GM19468 (cell line): Measurements from ENCODE around the gene NARF.

Experiments used
- ATAC-seq: cut with Tn5 transposase; IDR thresholded peaks from one replicate; pipeline ENCODE4 v1.9.1; 2021; ENCODE audit warnings: mild to moderate bottlenecking, moderate library complexity, moderate number of reproducible peaks; ENCODE audit not compliant: unreplicated experiment; ENCODE audit errors: extremely low read depth

Gene NARF

DNA sequence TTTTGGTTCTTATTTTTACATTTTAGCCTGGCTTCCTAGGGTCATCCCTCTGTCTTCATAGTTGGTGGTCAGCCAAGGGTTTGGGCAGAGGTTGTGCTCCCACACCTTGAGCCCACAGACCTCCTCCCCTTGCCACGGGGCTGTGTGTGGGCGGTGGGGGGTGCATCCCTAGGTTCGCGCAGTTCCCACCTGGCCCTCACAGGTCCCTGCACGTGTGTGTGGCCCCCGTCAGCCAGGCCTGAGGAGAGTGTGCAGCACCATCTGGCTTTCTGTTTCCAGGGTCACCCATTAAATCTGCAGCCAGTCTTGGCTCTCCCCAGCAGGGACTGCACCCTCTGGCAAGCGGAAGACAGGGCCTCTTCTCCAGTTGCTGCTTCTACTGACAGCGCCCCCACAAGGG lies 26.5 kb upstream of the NARF start:
- ATAC-seq = no peak

DNA sequence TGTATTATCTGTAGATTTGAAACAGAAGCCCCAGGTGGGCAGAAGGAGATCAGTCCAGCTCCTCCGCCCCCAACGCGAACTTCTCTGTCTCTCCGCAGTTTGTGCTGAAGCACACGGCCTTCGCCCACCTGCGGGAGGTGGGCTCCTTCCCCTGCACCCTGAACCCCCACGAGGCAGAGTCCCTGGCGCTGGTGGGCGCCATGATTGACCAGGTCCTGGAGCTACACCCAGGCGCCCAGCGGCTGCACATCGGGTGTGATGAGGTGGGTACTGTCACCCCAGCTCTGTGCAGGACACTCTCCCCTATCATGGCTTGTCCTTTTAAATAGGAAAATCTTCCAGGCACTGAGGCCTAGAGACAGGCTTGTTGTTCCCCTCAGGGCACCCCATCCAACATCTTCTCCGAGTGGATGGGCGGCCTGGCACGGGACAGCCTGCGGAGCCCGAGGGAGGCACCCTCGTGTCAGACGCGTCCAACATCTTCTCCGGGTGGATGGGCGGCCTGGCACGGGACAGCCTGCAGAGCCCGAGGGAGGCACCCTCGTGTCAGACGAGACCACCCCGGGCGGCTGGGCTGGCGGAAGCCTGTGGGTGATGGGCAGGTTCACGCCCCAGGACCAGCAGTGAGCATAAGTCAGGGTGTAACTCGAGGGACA lies 24.9 kb upstream of the NARF start:
- no peak for ATAC-seq

DNA sequence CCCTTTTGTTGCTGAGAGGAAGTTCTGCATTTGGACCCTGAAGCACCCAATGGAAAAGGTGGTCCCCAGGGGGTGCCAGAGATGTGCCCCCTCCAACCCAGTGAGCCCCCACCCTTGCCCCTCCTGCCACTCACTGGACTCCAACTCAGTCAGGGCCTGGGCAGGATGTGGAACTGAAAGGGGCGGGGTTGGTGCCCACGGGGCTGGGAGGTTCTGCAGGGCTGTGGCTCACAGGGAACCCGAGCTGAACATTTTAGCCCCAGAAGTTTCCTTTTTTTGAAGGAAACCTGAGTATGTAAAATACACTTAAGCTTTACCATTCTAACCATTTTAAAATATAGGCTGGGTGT lies 24.4 kb upstream of the NARF start:
- ATAC-seq = no peak

DNA sequence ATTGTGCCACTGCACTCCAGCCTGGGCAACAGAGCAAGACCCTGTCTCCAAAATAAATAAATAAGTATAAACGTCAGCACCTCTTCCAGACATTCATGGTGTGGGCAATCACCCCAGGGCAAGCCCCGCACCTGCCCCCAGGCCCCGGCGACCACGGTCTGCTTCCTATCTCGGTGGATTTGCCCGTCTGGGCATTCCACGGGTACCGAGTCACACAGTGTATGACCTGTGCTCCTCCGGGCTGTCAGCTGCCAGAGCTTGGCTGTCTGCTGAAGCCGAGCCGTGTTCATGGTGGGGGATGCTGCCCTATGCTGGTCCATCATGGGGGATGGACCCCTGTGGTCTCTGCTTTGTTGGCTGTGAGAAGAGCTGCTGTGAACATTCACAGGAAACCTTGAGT lies 23.4 kb upstream of the NARF start:
- no peak for ATAC-seq

DNA sequence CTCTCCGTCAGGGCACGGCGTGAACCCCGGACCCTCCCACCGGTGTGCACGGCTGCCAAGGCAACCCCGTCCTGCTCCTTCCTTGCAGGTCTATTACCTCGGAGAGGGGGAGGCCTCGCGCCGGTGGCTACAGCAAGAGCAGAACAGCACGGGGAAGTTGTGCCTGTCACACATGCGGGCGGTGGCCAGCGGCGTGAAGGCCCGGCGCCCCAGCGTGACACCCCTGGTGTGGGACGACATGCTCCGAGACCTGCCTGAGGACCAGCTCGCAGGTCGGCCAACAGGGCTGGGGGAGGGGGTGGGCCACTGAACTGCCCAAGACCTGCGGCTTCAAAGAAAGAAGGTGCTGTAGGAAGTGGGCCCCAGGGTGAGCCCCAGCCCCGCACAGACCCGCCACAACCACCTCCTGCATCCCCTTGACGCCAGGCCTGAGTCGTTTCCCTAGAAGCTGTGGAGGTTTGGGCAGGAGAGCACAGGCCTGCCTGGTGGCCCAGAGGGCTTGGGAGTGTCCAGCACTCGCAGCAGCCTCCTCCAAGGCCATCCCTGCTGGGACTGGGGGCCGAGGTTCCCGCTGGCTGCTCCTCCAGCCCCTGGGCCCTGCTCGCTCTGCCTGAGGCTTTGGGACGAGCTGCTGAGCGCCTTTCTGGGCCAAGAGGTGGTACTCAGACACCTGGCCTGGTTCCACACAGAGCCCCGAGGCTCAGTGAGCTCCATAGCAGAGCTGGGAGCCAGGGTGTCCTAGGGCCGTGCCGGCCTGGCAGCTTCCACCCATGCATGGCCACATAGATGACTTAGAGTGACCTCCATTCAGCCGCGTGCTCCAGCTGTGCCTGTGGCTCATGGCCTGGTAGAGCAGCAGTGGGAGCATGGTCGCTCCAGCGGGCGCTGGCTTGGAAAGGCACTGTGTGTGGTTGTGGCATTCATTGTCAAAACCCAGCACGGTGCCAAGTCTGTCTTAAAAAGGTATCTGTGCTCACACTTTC lies 22.6 kb upstream of the NARF start:
- no peak for ATAC-seq

DNA sequence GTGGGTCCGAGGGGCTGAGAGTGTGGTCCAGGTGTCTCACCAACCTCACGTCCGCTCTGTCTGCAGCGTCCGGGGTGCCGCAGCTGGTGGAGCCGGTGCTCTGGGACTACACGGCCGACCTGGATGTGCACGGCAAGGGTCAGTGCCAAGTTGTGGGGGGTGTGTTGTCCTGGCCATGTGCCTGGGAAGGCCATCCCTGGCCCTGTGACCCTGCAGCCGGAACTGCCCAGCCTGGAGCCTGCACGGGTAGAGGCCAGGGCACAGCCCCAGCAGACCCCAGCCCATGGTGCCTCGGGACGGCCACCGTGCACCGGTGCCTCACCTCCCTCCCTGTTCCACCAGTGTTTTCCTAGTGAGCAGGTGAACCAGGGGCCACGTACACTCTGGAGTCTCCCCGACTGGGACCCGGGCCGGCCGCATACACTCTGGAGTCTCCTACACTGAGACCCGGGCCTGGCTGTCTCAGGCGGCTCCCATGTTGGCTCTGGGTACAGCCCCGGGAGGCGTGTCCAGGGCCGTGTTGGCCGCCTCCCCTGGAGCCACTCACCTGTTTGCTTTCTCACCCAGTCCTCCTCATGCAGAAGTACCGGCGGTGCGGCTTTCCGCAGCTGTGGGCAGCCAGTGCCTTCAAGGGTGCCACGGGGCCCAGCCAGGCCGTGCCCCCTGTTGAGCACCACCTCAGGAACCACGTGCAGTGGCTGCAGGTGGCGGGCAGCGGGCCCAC lies 21.8 kb upstream of the NARF start:
- ATAC-seq = no peak

DNA sequence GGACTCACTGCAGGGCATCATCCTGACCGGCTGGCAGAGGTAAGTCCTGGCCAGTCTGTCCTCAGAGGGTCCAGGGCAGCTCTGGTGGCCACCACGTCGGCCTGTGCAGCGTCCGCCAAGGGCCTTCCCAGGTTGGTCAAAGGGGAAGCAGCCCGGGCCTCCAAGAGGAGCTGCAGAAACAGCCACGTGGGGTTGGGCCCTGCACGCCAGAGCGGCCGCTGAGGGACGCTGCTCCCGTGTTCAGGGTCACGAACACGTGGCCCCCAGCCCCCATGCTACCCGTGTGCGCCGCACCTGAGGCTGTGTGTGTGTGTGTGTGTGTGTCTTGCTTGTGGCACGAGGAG lies 21.2 kb upstream of the NARF start:
- no peak for ATAC-seq

DNA sequence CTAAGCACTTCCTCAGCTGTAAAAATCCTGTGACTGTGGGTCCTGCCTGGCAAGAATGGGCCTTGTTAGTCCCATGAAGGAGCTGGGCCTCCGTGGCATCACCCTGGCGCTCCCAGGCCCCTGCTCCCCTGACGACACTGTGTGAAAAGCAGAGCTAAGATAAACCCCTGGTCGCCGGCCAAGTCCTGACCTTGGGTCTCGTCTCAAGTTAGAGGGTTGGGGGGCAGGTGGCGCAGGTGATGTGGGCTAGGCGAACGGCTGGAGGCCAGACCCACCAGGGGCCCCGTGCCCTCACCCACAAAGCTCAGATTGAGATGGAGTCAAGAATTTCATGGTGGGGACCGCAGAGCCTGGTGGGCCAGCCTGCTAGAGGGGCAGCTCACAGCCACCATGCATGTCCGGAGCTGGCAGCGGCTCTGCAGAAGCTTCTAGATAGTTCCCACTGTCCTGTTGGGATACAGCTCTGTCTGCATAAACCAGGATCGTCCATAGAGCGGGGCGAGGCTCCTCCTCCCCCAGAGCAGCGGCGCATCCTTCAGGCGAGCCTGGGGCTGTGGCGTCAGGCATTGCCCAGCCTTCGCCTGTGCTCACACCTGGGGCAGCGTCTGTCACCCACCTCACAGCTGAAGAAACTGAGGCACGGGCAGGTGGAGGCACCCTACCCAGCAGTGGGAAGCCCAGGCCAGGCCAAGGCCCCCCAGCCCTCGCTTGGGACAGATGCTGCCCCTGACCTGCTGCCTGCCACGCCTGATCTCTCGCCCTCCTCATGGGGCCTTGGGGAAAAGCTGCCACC lies 19.9 kb upstream of the NARF start:
- no peak for ATAC-seq

DNA sequence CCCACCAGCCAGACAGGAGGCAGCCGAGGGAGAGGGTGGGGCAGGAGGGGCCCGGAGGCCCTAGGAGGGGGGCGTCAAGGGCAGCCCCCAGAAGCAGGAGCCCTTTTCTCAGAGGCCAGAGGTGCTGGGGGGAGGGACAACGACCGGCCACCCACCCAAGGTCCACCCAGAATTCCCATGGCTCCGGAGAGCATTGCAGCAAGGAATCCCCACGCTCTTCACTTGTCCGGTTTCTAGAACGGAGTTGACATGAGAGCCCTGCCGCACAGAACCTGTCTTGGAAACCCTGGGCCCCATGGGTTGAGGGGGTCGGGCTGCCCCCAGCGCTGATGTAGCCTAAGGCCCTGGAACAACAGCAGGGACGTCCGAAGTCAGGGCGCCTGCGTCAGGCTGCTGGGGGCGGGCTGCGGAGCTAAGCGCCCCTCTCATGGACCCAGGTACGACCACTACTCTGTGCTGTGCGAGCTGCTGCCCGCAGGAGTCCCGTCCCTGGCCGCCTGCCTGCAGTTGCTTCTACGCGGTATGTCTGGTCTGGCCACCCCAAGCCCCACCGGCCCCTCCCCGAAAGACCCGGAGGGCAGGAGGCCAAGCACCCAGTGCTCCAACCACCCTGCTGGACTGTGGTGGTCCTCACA lies 19.2 kb upstream of the NARF start:
- no peak for ATAC-seq

DNA sequence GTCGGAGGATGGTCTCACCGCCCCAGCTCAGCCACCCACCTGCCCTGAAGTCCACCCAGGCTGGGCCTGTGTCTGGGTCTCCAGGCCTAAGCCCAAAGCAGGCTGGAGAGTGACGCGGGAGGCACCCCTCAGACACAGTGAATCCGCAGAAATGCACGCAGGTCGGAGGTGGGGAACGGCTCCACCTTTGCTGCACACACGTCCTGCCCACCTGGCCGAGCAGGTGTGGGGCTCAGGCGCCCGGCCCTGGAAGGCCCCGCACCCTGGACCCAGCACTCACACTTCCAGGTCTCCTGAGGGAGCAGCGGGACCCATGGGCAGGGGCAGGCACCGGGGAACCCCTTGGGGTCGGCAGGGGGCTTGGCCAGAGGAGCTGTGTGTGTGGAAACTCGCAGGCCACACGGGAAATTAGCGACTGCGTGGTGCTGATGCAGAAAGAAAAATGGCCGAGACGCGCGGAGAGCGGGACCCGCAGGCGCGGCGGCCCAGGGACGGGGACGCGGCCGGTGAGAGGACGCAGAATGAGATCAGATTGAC lies 18.6 kb upstream of the NARF start:
- no peak for ATAC-seq

DNA sequence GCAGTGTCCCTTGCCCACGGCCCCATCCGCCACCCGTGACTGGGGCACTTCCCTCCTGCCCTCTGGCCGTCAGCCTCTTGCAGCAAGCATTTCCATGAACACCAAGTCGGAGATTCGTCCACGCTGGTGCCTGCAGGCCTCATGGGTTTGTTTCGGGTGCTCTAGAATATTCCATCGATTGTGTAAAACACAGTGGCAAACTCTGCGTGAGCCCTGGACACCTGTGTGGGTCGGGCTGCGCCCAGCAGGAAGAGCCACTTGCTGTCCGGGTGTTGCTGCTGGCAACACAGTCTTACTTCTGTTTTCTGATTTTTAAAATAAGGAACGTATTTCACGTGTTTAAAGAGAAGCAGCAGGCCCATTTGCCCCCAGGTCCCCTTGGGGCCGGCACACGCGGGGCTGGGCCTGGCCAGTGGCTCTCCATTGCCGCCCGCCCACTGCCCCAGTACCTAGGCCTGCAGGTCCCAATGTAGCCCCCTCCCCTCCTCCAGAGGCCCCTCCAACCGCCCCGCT lies 18.0 kb upstream of the NARF start:
- ATAC-seq = no peak

DNA sequence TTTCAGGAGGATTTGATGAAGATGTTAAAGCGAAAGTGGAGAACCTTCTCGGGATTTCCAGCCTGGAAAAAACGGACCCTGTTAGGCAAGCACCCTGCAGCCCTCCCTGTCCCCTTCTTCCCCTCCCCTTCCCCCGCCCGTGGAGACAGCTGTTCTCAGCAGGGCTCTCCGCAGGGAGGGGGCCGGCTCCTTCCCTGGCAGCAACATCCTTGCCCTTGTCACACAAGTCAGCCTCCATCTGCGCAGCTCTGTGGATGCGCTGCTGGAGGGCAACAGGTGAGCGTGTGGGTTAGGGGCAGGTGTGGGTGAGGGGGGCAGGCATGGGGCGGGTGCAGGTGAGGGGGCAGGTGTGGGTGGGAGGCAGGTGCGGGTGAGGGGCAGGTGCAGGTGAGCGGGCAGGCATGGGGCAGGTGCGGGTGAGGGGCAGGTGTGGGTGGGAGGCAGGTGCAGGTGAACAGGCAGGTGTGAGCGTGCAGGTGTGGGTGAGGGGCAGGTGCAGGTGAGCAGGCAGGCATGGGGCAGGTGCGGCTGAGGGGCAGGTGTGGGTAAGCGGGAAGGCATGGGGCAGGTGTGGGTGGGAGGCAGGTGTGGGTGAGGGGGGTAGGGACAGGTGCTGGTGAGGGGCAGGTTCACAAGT lies 17.4 kb upstream of the NARF start:
- no peak for ATAC-seq

DNA sequence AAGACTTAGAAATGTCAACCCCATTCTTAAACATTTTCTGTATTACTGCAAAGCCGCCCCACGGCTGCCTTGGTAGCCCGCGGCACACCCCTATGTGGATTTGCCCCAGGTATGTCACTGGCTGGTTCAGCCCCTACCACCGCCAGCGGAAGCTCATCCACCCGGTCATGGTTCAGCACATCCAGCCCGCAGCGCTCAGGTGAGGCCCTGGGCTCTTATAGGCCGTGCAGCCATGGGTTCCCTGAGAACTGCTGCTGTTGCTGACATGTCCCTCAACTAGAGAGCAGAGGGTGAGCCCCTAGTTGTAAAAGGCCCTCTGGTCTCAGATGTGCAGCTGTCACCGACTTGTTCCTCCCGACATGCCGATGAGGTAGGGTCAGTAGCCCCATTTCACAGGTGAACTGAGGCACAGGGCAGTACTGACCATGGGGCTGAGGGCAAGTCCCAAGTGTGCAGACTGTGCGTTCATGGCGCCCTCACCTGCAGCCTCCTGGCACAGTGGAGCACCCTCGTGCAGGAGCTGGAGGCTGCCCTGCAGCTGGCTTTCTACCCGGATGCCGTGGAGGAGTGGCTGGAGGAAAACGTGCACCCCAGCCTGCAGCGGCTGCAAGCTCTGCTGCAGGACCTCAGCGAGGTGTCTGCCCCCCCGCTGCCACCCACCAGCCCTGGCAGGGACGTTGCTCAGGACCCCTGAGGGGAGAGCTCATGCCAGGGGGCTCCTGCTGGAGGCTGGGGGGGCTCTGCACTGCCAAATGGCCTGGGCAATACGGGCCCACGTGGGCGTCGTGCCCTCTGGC lies 16.7 kb upstream of the NARF start:
- no peak for ATAC-seq

DNA sequence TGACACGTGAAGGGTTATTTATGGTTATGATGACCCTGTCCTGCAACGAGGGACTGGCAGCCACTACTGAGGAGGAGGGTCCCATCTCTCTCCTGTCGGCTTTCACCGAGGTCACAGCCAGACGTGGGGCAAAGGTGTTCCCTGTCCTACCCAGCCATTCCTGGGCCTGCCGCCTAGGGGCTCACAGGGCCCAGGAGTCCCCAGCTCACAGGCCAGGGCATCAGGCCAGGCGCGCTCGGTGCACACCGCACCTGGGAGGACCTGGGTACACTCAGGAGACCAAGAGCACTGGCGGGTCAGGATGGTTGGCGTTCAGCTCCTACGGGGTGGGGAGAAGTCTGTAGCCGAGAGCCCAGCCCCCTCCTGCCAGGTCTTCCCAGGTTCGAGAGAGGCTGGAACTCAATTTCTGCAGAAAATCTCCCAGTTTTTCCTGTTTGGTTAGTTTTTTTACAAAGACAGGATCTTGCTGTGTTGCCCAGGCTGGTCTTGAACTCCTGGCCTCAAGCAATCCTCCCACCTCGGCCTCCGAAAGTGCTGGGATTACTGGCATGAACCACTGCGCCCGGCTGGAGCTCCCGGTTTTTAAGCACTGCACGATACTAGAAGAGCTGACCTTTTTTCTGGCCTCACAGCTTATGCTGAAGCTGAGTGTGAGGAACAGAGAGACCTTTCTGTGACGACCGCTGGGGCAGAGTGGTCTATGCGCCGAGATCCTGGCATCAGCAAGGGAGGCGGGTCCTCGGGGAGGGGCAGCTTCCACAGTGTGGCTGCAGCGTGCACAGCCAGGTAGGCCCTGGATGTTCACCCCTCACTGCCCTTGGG lies 15.7 kb upstream of the NARF start:
- no peak for ATAC-seq

DNA sequence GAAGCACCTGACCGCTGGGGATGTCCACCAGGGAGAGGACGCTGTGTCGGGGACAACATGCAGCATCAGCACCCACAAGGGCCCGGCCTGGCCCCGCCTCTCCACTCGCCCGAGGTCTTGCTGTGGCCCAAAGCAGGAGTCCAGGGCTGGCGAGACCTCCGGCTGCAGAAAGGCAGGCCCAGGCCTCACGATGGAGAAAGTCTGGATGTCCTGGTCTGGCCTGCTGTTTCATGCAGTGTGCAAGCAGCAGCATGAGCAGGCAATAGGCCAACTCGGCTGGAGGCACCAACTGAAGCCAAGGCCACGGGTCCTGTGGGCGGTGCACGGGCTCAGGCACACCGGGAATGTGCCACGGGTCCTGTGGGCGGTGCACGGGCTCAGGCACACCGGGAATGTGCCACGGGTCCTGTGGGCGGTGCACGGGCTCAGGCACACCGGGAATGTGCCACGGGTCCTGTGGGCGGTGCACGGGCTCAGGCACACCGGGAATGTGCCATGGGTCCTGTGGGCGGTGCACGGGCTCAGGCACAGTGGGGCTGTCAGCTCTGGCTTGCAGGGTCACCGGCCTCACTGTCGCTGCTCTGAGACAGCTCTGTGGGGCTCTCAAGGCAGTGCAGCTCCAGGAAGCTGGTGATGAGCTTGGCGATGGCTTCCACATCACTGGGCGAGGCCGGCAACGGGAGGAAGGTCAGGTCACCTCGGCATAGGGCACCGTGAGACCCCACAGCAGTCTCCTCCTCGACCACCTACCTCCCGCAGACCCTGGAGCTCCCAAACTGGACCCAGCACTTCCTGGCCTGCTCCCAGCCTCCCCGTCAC lies 14.9 kb upstream of the NARF start:
- ATAC-seq = no peak

DNA sequence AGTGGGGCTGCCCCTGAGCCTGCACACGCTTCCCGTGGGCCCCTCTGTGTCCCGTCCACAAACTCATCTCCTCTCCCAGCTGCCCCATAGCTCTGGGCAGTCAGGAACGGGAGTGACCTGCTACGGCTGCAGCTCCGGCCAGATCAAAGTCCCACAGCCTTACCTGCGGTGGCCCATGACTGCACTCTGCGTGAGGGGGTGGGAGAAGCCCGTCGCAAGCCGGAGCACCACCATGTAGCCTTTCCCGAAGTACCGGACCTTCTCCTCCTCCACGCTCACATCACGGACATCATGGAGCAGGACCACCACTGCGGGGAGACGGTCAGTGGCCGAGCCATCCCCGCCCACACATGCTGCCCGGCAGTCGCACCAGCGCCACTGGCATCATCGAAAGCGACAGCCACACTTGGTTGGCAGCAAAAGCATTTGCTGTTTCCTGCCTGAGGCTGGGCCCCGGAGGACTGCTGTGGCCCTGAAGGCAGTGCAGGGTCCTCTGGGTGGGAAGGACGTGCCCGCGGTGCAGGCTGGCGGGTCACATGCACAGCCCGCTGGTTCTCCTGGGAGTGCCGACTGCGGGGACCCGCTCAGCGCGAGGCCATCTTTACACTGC lies 14.2 kb upstream of the NARF start:
- ATAC-seq = no peak
